NCI-H2081 (cell line): ENCODE measurements around the gene B9D1.

Experiments
- DNase-seq, 2 experiments: peaks; one replicate each; lab custom pipeline; 2025; lab: John Stamatoyannopoulos, UW

B9D1 gene

GRCh38 chr17:19388791-19389785 lies 26.6 kb upstream of the B9D1 start:
- no peak for DNase-seq

- DNase-seq, result no peak
Measured at GRCh38 chr17:19387921-19388521, 25.5 kb upstream of the B9D1 start.

GRCh38 chr17:19386974-19387920 lies 24.7 kb upstream of the B9D1 start, which contains the start of gene MFAP4:
MFAP4 (minus strand) TSS chr17:19387190; CDS start chr17:19387155, 35 bp downstream.
- DNase-seq, result peak; percentile 58 to 59

GRCh38 chr17:19386051-19386929 lies 23.8 kb upstream of the B9D1 start:
- DNase-seq, result no peak

- no peak for DNase-seq
Measured at GRCh38 chr17:19385521-19385983, 23.0 kb upstream of the B9D1 start.

- no peak for DNase-seq
Measured at GRCh38 chr17:19384723-19385391, 22.3 kb upstream of the B9D1 start.

- no peak for DNase-seq
Measured at GRCh38 chr17:19383681-19384470, 21.4 kb upstream of the B9D1 start.

GRCh38 chr17:19382531-19383444 lies 20.3 kb upstream of the B9D1 start:
- no peak for DNase-seq

- DNase-seq, result no peak
Measured at GRCh38 chr17:19381741-19382444, 19.4 kb upstream of the B9D1 start.

GRCh38 chr17:19381361-19381740 lies 18.8 kb upstream of the B9D1 start:
- no peak for DNase-seq

- DNase-seq, result no peak
Measured at GRCh38 chr17:19380481-19381301, 18.2 kb upstream of the B9D1 start.

GRCh38 chr17:19379361-19380065 lies 17.0 kb upstream of the B9D1 start:
- no peak for DNase-seq

- DNase-seq, result peak in 1 of 2 experiments; percentile 43
Measured at GRCh38 chr17:19378416-19379360, 16.2 kb upstream of the B9D1 start, which contains the start of gene MAPK7. MAPK7 (plus strand) TSS chr17:19378498; CDS start chr17:19378901, 403 bp downstream.

GRCh38 chr17:19377602-19378415 lies 15.3 kb upstream of the B9D1 start:
- peak; percentile 95 to 96 for DNase-seq
